ENCODE measurements around the gene PRKCA. TPM values are rescaled to one million over a fixed set of nuclear protein-coding genes. Genes with fewer than 3 reads are reported as not detected.

PRKCA gene
- total and polyA plus RNA-seq, 9 of the 15 experiments (the other 6 are each of a cell fraction or from before 2014, with no cell fraction given), result 3.2 to 33.0 (median 17.8) TPM

DNA sequence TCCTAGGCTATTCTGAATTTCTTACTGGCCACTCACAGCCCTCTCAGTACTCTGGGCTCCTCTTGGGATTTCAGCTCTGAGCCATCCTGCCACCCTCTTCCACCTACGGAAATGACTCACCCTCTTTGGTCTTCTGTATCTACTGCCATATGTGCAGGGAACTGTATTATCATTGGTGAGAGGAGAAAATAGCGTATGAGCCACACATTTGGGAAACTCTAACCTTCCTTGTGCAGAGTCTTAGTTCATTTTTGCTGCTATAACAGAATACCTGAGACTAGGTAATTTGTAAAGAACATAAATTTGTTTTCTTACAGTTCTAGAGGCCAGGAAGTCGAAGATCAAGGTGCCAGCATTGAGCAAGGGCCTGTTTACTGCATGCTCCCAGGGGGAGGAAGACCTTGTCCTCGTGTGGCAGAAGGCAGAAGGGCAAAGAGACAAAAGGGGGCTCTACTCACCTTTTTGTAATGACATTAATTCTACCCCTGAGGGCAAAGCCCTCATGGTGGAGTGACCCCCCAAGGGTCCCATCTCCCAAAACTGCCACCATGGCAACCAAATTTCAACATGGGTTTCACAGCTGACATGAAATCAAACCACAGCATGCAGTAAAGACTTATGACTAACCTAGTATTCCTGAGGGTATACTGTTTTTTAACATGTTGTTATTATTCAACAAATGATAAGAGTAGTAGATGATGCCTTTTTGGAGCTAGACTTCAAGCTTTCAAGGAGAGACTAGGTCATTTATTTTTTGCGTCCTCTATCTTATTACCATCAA, 191.8 kb downstream of the PRKCA start (continued):
- TF ChIP-seq MTA2 (IDR thresholded peaks at IDR 0.05; ENCODE audit: low read depth), result no peak; the same call in 1 of the 2 replicates
- TF ChIP-seq SMAD1 (IDR thresholded peaks at IDR 0.05; ENCODE audit: low read depth, low read length, partially characterized antibody), result no peak
- TF ChIP-seq, protein P1, sequence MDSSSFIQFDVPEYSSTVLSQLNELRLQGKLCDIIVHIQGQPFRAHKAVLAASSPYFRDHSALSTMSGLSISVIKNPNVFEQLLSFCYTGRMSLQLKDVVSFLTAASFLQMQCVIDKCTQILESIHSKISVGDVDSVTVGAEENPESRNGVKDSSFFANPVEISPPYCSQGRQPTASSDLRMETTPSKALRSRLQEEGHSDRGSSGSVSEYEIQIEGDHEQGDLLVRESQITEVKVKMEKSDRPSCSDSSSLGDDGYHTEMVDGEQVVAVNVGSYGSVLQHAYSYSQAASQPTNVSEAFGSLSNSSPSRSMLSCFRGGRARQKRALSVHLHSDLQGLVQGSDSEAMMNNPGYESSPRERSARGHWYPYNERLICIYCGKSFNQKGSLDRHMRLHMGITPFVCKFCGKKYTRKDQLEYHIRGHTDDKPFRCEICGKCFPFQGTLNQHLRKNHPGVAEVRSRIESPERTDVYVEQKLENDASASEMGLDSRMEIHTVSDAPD (CRISPR knock-in tag; IDR thresholded peaks at IDR 0.05), result no peak
- TF ChIP-seq EGR1 (conservative IDR thresholded peaks at IDR 0.05), result peak; percentile 66
- TF ChIP-seq, protein P2, sequence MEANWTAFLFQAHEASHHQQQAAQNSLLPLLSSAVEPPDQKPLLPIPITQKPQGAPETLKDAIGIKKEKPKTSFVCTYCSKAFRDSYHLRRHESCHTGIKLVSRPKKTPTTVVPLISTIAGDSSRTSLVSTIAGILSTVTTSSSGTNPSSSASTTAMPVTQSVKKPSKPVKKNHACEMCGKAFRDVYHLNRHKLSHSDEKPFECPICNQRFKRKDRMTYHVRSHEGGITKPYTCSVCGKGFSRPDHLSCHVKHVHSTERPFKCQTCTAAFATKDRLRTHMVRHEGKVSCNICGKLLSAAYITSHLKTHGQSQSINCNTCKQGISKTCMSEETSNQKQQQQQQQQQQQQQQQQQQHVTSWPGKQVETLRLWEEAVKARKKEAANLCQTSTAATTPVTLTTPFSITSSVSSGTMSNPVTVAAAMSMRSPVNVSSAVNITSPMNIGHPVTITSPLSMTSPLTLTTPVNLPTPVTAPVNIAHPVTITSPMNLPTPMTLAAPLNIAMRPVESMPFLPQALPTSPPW (CRISPR knock-in tag; IDR thresholded peaks at IDR 0.05), result 0 out of 2 replicates have a peak, but pooled peaks have one; percentile 11
- no peak for TF ChIP-seq POLR3G (IDR thresholded peaks at IDR 0.05; ENCODE audit: extremely low read depth, insufficient read length, insufficient replicate concordance)
- peak; percentile 74 for TF ChIP-seq JUN (IDR thresholded peaks at IDR 0.05; ENCODE audit: borderline replicate concordance, low read depth, low read length)
- 0 out of 2 replicates have a peak, but pooled peaks have one; percentile 41 for TF ChIP-seq JUN (CRISPR knock-in tag; IDR thresholded peaks at IDR 0.05; ENCODE audit: borderline replicate concordance)
- TF ChIP-seq, protein P3, sequence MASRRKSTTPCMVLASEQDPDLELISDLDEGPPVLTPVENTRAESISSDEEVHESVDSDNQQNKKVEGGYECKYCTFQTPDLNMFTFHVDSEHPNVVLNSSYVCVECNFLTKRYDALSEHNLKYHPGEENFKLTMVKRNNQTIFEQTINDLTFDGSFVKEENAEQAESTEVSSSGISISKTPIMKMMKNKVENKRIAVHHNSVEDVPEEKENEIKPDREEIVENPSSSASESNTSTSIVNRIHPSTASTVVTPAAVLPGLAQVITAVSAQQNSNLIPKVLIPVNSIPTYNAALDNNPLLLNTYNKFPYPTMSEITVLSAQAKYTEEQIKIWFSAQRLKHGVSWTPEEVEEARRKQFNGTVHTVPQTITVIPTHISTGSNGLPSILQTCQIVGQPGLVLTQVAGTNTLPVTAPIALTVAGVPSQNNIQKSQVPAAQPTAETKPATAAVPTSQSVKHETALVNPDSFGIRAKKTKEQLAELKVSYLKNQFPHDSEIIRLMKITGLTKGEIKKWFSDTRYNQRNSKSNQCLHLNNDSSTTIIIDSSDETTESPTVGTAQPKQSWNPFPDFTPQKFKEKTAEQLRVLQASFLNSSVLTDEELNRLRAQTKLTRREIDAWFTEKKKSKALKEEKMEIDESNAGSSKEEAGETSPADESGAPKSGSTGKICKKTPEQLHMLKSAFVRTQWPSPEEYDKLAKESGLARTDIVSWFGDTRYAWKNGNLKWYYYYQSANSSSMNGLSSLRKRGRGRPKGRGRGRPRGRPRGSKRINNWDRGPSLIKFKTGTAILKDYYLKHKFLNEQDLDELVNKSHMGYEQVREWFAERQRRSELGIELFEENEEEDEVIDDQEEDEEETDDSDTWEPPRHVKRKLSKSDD (conservative IDR thresholded peaks at IDR 0.05; ENCODE audit: low read length), result no peak
- no peak for TF ChIP-seq ASH1L (IDR thresholded peaks at IDR 0.05; ENCODE audit: borderline replicate concordance, low read depth, partially characterized antibody)
- TF ChIP-seq MTA1 (IDR thresholded peaks at IDR 0.05; ENCODE audit: borderline replicate concordance), result no peak
- TF ChIP-seq, protein P4, sequence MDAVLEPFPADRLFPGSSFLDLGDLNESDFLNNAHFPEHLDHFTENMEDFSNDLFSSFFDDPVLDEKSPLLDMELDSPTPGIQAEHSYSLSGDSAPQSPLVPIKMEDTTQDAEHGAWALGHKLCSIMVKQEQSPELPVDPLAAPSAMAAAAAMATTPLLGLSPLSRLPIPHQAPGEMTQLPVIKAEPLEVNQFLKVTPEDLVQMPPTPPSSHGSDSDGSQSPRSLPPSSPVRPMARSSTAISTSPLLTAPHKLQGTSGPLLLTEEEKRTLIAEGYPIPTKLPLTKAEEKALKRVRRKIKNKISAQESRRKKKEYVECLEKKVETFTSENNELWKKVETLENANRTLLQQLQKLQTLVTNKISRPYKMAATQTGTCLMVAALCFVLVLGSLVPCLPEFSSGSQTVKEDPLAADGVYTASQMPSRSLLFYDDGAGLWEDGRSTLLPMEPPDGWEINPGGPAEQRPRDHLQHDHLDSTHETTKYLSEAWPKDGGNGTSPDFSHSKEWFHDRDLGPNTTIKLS (IDR thresholded peaks at IDR 0.05; ENCODE audit: borderline replicate concordance, low read depth), result no peak
- TF ChIP-seq PYGO2 (tag; IDR thresholded peaks at IDR 0.05), result no peak
- TF ChIP-seq BDP1 (IDR thresholded peaks at IDR 0.05; ENCODE audit: insufficient read depth, insufficient read length), result no peak
- TF ChIP-seq BMI1 (IDR thresholded peaks at IDR 0.05; ENCODE audit: low read length), result no peak
- no peak for TF ChIP-seq TARDBP (IDR thresholded peaks at IDR 0.05)
- TF ChIP-seq CREM (IDR thresholded peaks at IDR 0.05; ENCODE audit: low read depth), result peak; percentile 37; the same call in 1 of the 2 replicates
- no peak for TF ChIP-seq NFRKB (IDR thresholded peaks at IDR 0.05; ENCODE audit: low read depth)
- no peak for TF ChIP-seq SREBF2 (CRISPR knock-in tag; IDR thresholded peaks at IDR 0.05)

All from K562 (cell line).